Epithelial cell of umbilical artery (primary cell): ENCODE data around the gene LCE1B. TPM values are rescaled to one million over a fixed set of nuclear protein-coding genes. Genes with fewer than 3 reads are reported as not detected.

ENCODE experiments used
- total RNA-seq: library from RNA; depleted of rRNA; stranded (reverse); fragments of >200 nt; gene quantifications from 2 replicates; pipeline ENCODE4 v1.2.3, GENCODE V29; 2014

The LCE1B gene, protein sequence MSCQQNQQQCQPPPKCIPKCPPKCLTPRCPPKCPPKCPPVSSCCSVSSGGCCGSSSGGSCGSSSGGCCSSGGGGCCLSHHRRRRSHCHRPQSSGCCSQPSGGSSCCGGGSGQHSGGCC
- not detected in 2 replicates for total RNA-seq

DNA sequence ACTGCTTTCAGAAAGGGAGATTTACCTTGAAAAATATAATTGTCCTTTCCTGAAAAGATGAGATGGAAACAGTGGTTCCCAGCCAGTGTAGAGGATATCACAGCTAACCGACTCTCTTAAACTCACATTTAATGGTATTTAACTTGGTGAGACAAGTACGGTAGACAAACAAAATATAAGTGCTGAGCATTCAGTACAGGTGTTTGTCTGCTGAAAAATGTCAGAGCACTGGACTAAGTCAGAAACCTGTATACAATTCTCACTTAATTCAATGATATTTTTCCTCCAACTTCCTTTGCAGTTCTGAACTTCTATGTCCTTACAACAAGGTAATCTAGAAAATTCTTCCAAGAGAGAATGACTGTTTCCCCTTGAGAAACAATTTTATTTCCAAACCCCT lies at the start of gene LCE1B:
TSS of gene LCE1B (plus strand) at position 301 of the 400 bp plus-strand sequence. CDS start 476 bp downstream, outside the sequence.

GRCh38 chr1:152774875-152775274 lies 36.9 kb upstream of the LCE1B start, which contains the start of gene LCE1F:
TSS of gene LCE1F (plus strand) at chr1:152775140. CDS start at chr1:152776372, 1,232 bp downstream.

DNA sequence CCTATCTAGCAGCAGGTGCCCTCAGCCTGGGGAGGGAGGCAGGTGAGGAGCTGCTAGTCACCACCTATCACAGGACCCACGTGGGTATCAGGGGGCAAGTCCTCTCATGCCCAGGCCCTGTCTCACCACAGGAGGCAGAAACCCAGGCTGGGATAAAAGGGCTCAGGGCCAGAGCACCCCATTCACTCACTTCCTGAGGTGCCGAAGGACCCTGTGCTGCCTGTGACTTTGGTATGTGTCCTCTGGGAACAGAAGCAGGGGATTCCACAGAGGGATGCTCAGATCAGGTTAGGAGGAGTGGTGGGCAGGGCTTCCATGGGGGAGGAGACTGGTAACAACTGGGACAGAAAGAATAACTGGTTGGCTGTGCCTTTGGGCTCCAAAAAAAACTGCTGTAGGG lies 25.7 kb upstream of the LCE1B start, which contains the start of gene LCE1E:
TSS of gene LCE1E (plus strand) at position 181 of the 400 bp plus-strand sequence. CDS start 1,043 bp downstream, outside the sequence.

DNA sequence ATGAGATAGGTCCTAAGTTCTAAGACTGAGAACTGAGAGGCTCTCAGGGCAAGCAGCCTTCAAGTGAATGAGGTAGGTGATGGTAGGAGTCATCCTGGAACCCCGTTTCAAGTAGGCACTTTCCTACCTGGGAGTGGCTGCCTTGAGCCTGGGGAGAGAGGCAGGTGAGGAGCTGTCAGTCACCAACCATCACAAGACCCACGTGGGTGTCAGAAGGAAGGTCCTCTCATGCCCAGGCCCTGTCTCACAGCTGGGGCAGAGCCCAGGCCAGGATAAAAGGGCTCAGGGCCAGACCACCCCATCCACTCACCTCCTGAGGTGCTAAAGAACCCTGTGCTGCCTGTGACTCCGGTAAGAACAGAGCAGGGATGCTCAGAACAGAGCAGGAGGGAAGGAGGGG lies 15.3 kb upstream of the LCE1B start, which contains the start of gene LCE1D:
TSS of gene LCE1D (plus strand) at position 301 of the 400 bp plus-strand sequence. CDS start 1,074 bp downstream, outside the sequence.

DNA sequence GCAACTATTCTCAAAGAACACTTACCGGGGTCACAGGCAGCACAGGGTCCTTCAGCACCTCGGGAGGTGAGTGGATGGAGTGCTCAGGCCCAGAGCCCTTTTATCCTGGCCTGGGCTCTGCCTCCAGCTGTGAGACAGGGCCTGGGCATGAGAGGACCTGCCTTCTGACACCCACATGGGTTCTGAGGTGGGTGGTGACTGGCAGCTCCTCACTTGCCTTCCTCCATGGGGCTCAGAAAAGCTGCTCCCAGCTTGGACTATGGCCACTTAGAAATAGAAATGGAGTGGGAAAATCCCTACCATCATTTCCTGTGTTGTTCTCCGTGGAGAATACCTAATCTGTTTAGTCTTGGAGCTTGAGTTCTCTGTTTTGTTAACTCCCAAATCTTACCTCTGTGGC lies 5.2 kb upstream of the LCE1B start, which contains the start of gene LCE1C:
TSS of gene LCE1C (minus strand) at position 76 of the 400 bp plus-strand sequence. CDS start 1,173 bp downstream, outside the sequence.

GRCh38 chr1:152827173-152827572 lies 15.4 kb downstream of the LCE1B start, which contains the start of gene LCE1A:
TSS of gene LCE1A (plus strand) at chr1:152827473. CDS start at chr1:152827473, 0 bp downstream.

DNA sequence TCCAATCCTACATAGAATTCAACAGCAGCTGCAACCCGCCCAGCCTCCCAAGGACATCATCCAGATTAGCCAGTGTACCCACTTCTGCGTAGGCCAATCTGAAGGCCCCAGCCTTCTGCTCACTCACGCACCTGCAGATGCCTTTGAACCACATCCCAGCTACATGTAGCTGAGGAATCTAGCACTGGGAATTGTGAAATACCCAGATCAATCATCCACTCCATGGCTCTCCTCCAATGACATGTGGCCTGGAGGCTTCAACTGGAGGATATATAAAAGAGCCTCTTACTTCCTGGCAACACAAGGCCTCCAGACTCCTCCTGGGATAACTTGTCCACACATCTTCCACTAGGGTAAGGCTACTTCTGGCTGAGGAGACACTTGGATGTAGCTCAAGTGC lies 30.8 kb downstream of the LCE1B start, which contains the start of gene LCE6A:
TSS of gene LCE6A (plus strand) at position 301 of the 400 bp plus-strand sequence. CDS start 665 bp downstream, outside the sequence.

DNA sequence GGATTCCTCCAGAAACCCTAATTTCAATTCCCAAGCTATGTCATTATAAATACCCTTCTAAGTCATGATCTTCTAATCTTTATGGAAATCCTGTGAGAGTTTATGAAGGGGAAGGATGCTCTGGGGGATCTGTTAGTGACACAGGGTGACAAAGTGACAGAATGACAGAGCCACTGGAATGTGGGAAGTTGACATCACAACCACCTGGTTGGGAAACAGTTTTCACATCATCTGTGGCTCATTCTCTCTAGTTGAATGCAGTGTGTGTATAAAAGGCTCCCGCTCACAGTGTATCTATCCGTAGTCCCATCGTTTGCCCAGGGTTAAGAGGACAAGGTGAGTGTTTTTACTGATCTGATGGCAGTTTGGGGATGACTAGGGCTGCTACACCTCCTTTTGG lies 47.9 kb downstream of the LCE1B start, which contains the start of gene LCE7A:
TSS of gene LCE7A (plus strand) at position 301 of the 400 bp plus-strand sequence. CDS start 702 bp downstream, outside the sequence.

Other genes starting within 250 kb of the LCE1B start
- gene LCE3E, start 245.2 kb upstream of the LCE1B start, total RNA-seq: not detected in 2 replicates
- not detected in 2 replicates for gene LCE3D, start 231.5 kb upstream of the LCE1B start, total RNA-seq
- gene LCE3C, start 211.7 kb upstream of the LCE1B start, total RNA-seq: not detected in 2 replicates
- not detected in 2 replicates for gene LCE3B, start 198.2 kb upstream of the LCE1B start, total RNA-seq
- gene LCE3A, start 188.9 kb upstream of the LCE1B start, total RNA-seq: not detected in 2 replicates
- not detected in 2 replicates for gene LCE2D, start 148.6 kb upstream of the LCE1B start, total RNA-seq
- gene LCE2C, start 136.7 kb upstream of the LCE1B start, total RNA-seq: not detected in 2 replicates
- gene LCE2B, start 125.8 kb upstream of the LCE1B start, total RNA-seq: not detected in 2 replicates
- gene LCE2A, start 113.6 kb upstream of the LCE1B start, total RNA-seq: not detected in 2 replicates
- not detected in 2 replicates for gene LCE4A, start 103.8 kb upstream of the LCE1B start, total RNA-seq
- gene KPRP, start 53.9 kb upstream of the LCE1B start, total RNA-seq: not detected in 2 replicates
- gene LCE1F, start 36.8 kb upstream of the LCE1B start, total RNA-seq: not detected in 2 replicates
- gene LCE1E, start 25.7 kb upstream of the LCE1B start, total RNA-seq: not detected in 2 replicates
- not detected in 2 replicates for gene LCE1D, start 15.2 kb upstream of the LCE1B start, total RNA-seq
- not detected in 2 replicates for gene LCE1C, start 5.3 kb upstream of the LCE1B start, total RNA-seq
- gene LCE1A, start 15.5 kb downstream of the LCE1B start, total RNA-seq: not detected in 2 replicates
- gene LCE6A, start 30.9 kb downstream of the LCE1B start, total RNA-seq: not detected in 2 replicates
- not detected in 2 replicates for gene LCE7A, start 48.0 kb downstream of the LCE1B start, total RNA-seq
- gene SMCP, start 66.4 kb downstream of the LCE1B start, total RNA-seq: not detected in 2 replicates
- not detected in 2 replicates for gene IVL, start 96.6 kb downstream of the LCE1B start, total RNA-seq
- not detected in 2 replicates for gene SPRR5, start 135.2 kb downstream of the LCE1B start, total RNA-seq
- gene SPRR4, start 158.7 kb downstream of the LCE1B start, total RNA-seq: not detected in 2 replicates
- gene SPRR1A, start 172.1 kb downstream of the LCE1B start, total RNA-seq: not detected in 2 replicates
- not detected in 2 replicates for gene SPRR3, start 189.8 kb downstream of the LCE1B start, total RNA-seq
- gene SPRR1B, start 219.2 kb downstream of the LCE1B start, total RNA-seq: not detected in 2 replicates
- not detected in 2 replicates for gene SPRR2D, start 229.1 kb downstream of the LCE1B start, total RNA-seq
- gene SPRR2A, start 245.5 kb downstream of the LCE1B start, total RNA-seq: not detected in 2 replicates